Coronary artery (tissue), 2 donors: ENCODE data around the gene SPINK6.

Source experiments
- DNase-seq: peaks from one replicate; pipeline ENCODE4 v3.0.0-alpha.2; 2017; ENCODE audit warnings: low spot score
- H3K27ac ChIP-seq, 2 donors: fragments of 200-600 bp; sonication (generic); one replicate each; pipeline ENCODE4 v1.5.1; 2016 to 2019
- H3K4me3 ChIP-seq: fragments of 200-600 bp; sonication (generic); 2 replicates; pipeline ENCODE4 v1.5.1; 2016; ENCODE audit warnings: mild to moderate bottlenecking, moderate library complexity
- TF ChIP-seq, protein P1 (sequence below): fragments of 200-600 bp; sonication (generic); IDR thresholded peaks from one replicate; pipeline ENCODE4 v1.5.1; 2019; ENCODE audit warnings: antibody characterized with exemption

SPINK6 gene

DNA sequence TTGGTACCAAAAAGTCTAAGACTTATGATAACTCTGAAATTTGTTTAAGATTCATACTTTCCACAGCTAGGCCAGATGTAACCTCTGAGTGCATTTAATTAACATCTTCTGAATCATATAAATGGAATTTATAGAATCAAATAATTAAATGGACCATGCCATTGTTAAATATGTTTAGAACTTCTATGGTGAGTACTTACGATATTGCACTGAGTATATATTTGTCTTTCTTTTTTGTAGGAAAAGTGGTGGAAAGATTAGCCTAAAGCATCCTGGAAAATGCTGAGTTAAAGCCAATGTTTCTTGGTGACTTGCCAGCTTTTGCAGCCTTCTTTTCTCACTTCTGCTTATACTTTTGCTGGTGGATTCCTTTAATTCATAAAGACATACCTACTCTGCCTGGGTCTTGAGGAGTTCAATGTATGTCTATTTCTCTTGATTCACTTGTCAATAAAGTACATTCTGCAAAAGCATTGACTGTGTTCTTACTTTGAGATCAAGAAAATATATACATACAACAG, 11.9 kb downstream of the SPINK6 start:
- no peak for DNase-seq
- Histone ChIP-seq H3K4me3 (no peak overlapping the region), H3K27ac (no peak overlapping the region)
- TF ChIP-seq, protein P1, sequence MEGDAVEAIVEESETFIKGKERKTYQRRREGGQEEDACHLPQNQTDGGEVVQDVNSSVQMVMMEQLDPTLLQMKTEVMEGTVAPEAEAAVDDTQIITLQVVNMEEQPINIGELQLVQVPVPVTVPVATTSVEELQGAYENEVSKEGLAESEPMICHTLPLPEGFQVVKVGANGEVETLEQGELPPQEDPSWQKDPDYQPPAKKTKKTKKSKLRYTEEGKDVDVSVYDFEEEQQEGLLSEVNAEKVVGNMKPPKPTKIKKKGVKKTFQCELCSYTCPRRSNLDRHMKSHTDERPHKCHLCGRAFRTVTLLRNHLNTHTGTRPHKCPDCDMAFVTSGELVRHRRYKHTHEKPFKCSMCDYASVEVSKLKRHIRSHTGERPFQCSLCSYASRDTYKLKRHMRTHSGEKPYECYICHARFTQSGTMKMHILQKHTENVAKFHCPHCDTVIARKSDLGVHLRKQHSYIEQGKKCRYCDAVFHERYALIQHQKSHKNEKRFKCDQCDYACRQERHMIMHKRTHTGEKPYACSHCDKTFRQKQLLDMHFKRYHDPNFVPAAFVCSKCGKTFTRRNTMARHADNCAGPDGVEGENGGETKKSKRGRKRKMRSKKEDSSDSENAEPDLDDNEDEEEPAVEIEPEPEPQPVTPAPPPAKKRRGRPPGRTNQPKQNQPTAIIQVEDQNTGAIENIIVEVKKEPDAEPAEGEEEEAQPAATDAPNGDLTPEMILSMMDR, result no peak

DNA sequence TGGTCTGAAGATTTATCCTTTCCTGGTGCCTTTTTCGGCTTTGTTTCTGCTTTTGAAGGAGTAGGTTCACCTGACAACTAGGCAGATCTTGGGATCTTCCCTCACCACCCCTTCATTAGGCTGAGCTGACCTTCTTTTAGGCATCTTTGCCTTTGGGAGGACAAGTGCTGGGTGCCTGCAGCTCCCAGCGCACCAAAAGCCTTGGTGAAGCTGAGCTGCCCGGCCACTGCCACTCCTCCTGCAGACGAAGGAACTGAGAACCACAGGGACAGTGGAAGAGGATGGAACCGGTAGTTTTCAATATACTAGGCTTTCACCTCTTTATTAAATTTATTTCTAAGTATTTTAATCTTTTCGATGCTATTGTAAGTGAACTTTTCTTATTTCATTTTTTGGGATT, 18.7 kb downstream of the SPINK6 start:
- no peak overlapping the region for H3K27ac ChIP-seq
- DNase-seq, result no peak
- no peak overlapping the region for H3K4me3 ChIP-seq
- TF ChIP-seq, protein P1, result no peak

GRCh38 chr5:148224117-148224742, 21.4 kb downstream of the SPINK6 start:
- Histone ChIP-seq H3K27ac (no peak overlapping the region), H3K4me3 (no peak overlapping the region)
- no peak for DNase-seq
- TF ChIP-seq, protein P1, result no peak

- DNase-seq, result no peak
- Histone ChIP-seq H3K4me3 (no peak overlapping the region), H3K27ac (no peak overlapping the region)
- TF ChIP-seq, protein P1, result no peak
Observed at GRCh38 chr5:148228392-148228984, 25.6 kb downstream of the SPINK6 start.

DNA sequence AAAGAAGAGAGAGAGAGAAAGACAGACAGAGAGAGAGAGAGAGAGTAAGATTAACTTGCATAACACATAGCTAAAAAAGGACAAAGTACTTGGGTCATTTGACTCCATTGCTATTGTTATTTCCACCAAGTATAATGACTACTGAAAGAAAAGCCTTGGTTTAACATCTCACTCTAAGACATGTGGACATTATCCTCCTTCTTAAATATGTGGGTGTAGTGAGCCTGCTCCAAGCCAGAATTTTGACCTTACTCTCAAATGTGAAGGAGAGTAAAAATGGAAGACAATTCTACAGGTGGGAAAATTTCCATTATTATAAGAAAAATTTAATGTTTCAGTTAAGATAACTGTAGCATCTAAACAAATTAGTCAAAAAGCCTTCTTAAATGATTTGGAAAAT, 27.0 kb downstream of the SPINK6 start:
- TF ChIP-seq, protein P1, result no peak
- H3K27ac ChIP-seq, result no peak overlapping the region
- H3K4me3 ChIP-seq, result no peak overlapping the region
- no peak for DNase-seq

DNA sequence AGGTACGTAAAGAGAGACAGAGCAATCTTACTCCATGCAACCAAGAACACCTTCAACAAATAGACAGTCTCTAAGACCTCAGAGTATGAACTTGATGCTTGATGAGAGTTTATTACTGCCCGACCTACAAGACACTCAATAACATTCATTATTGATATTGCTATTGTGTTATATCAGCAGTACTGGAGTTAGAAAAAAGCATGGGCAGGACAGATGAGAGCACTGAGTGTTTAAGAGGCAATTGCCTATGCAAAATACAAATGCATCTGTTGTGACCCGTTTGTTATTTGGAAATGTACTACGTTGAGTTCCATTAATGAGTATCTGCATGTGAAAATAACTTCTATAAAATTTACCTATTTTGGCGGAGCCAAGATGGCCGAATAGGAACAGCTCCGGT, 27.4 kb downstream of the SPINK6 start:
- H3K4me3 ChIP-seq, result no peak overlapping the region
- H3K27ac ChIP-seq, result no peak overlapping the region
- DNase-seq, result no peak
- TF ChIP-seq, protein P1, result no peak

GRCh38 chr5:148237785-148238417, 35.1 kb downstream of the SPINK6 start:
- H3K4me3 ChIP-seq, result no peak overlapping the region
- no peak for DNase-seq
- TF ChIP-seq, protein P1, result no peak
- no peak overlapping the region for H3K27ac ChIP-seq
